Subcutaneous adipose tissue (tissue), 4 donors: ENCODE results near the gene MAGEL2. TPM values are rescaled to one million over a fixed set of nuclear protein-coding genes. Genes with fewer than 3 reads are reported as not detected.

Experiments used
- total RNA-seq, 4 donors: library from RNA; depleted of rRNA; stranded (reverse); fragments of >200 nt; gene quantifications; one replicate each; pipeline ENCODE4 v1.1.0, GENCODE V29; 2016
- TF ChIP-seq, protein P1 (sequence below): fragments of 450-650 bp; IDR thresholded peaks from one replicate; pipeline ENCODE4 v1.5.1; 2016; ENCODE audit warnings: low read depth, mild to moderate bottlenecking, control low read depth, antibody characterized with exemption, moderate library complexity

MAGEL2 gene
- total RNA-seq, 4 donors from 2014 or later = under 0.01 to 0.51 (median 0.19) TPM; not detected in 1

DNA sequence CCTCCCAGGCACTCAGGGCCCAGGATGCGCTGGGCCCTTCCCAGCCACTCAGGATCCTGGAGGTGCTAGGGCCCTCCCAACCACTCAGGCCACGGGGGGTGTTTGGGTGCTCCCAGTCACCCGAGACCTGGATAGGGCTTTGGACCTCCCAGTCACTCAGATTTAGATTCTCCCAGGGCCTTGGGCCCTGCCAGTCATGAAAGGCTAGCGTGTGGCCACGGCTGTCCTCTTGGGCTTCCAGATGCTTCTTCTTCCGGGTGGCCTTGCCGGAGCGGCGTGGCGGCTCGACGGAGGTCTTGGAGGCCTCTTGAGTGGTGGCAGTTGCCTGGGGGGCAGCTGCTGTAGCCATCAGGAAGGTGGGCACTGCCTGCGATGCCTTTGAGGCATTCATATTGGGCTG, 2.8 kb downstream of the MAGEL2 start:
- TF ChIP-seq, protein P1, sequence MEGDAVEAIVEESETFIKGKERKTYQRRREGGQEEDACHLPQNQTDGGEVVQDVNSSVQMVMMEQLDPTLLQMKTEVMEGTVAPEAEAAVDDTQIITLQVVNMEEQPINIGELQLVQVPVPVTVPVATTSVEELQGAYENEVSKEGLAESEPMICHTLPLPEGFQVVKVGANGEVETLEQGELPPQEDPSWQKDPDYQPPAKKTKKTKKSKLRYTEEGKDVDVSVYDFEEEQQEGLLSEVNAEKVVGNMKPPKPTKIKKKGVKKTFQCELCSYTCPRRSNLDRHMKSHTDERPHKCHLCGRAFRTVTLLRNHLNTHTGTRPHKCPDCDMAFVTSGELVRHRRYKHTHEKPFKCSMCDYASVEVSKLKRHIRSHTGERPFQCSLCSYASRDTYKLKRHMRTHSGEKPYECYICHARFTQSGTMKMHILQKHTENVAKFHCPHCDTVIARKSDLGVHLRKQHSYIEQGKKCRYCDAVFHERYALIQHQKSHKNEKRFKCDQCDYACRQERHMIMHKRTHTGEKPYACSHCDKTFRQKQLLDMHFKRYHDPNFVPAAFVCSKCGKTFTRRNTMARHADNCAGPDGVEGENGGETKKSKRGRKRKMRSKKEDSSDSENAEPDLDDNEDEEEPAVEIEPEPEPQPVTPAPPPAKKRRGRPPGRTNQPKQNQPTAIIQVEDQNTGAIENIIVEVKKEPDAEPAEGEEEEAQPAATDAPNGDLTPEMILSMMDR = no peak

DNA sequence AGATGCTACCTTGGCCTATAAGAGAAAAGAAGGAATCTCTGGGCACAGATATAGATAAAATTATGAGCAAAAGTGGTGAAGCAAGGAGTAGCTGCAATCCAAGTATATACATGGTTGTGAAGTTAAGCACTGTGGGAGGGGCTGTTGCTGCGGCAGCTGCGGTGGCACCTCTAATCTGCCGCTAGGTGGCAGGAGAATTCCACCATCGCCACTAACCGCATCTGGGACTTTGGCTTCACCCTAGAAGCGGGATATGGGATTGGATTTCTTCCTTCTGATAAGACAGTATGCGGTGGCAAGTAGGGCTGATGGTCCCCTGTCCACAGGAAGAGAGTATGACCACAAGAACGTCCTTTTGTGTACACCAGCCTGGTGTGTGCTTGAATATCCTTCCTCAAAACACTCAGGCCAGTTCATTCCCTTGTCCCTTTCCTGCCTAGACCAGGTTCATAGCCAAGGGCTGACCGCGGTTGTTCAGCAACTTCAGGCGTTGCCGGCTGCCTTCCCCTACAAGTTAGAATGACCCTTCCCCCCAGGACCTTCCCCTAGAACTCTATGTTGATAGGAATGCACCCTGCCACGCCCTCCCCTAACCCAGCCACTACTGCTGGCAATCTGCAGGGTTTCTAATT, 5.1 kb downstream of the MAGEL2 start:
- TF ChIP-seq, protein P1 = no peak

DNA sequence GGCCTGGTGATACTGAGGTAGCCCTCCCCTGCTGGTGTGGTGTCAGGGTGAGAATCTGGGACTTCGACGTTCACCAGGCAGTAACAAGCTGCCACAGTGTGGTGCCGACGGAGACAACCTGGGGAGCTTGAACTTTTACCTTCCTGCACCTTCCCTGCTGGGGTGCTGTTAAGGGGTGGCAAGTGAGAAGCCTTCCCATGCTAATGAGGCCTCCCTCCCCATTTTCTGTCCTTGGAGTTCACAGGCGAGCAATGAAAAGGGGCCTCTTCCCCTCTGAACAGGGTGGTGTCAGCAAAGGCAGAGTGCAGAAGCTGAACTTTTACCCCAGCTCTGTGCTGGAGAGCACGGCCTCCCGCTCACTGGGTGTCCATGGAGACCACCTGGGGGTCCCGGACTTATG, 13.5 kb downstream of the MAGEL2 start:
- TF ChIP-seq, protein P1 = no peak

DNA sequence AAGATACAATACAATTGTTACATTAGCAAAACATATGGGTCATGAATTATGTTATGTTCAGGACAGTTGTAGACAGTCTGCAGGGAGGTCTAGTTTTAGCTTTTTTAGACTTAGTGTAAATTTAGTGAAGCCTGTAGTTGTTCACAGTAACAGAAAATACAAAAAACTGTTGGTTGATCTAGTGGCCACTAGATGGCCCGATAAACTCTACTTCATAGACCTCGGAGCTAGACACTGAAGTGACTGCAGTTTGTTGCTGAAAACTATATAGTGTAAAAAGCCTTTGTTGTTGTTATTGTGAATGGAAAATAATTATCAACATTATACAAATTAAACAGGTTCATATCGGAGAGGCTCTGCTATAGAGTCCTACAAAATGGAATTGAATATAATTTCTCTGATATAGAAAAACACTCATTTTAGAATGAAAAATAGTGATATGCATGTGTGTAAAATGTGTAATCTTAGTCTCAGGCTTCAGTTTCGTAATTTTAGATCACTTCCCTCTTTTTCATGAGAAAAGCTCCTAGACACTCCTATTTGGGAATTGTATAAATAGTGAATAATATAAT, 18.3 kb downstream of the MAGEL2 start:
- TF ChIP-seq, protein P1 = no peak

DNA sequence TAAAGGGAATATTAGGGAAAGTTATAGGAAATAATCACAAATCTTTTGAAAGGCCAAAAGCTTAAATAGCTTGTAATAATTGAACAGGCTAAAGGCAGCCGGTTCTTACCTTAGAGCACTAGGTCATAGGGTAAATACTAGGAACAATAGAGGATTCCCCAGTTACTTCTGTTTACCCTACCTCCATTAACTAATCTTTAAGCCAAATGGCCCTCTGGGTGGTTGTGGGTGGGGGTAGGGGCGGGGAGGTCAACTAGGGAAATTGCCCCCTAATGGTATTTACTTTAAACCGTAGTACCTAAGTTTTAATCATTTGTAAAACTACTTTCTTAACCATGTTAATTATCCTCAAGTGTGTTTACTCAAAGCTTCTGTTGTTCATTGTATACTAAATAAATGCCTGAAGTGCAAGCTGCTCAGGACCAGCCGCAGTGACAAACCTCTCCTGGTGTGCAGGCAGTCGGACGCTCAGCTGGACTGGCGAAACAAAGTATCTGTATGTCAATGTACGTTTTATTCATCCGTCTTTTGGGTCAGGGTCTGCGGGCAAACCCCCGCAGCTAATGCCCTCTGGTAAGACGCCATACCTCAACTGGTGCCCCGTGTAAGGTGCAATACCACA, 18.9 kb downstream of the MAGEL2 start:
- TF ChIP-seq, protein P1 = no peak

DNA sequence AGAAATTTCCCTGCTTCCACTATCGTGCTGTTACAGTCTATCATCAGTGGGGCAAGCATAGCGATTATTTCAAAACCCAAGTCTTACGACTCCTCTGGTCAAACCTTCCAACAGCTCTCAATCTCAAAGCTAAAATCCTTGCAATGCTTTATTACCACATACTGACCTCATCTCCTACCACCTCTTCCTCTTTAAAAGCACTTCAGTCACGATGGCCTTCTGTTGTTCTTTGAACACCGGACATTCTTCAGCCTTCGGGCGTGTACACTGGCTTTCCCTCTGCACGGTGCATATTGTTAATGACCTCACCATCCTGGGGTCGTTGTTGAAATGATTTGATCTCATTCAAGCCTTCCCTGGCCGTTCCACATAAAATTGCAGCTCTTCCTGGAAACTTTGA, 31.1 kb downstream of the MAGEL2 start:
- TF ChIP-seq, protein P1 = no peak

DNA sequence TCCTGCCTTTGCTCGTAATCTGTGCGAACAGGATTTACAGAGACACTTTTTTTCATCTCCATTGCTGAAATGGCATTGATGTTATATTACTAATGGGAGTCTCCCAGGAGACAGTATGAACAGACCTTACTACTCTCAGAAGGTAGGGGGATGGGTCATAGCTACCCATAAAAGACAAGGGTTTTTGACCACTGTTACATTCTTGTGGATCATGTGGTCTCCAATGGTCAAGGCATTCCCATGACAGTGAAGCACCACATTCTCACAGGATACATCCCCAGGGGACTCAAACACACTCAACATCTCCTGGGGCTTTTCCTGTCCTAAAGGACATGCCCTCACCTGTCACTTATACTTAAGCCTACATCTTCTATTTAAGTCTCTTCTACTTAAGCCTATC, 41.4 kb downstream of the MAGEL2 start:
- TF ChIP-seq, protein P1 = no peak
